ENCODE results near the gene EPHA4. TPM values are rescaled to one million over a fixed set of nuclear protein-coding genes. Genes with fewer than 3 reads are reported as not detected.

EPHA4 gene
- total and polyA plus RNA-seq, 2 donors (not counting 1 experiment from before 2014, with no cell fraction given), result 9.6 to 21.0 TPM

GRCh38 chr2:221601376-221601775, 29.3 kb upstream of the EPHA4 start:
- no peak overlapping the region for H3K9ac ChIP-seq (ENCODE audit: insufficient read depth, low read length)
- no peaks in the 10 kb centered on the region for H4K20me1 ChIP-seq (ENCODE audit: control insufficient read depth, extremely low read depth, insufficient read depth, low read length)
- no peaks in the 10 kb centered on the region for H3K4me1 ChIP-seq (ENCODE audit: control insufficient read depth, extremely low read depth, insufficient read depth, low read length)
- no peak overlapping the region for H2AFZ ChIP-seq (ENCODE audit: low read length)
- no peak overlapping the region for H3K4me2 ChIP-seq (ENCODE audit: extremely low read depth, insufficient read depth, low read length)
- H3K27me3 ChIP-seq (ENCODE audit: control insufficient read depth, insufficient read depth, low read length), result no peaks in the 10 kb centered on the region
- H3K27ac ChIP-seq (ENCODE audit: insufficient read depth, low read length), result no peak overlapping the region
- H3K4me3 ChIP-seq (replicated peaks in 1 of 4; ENCODE audit: control extremely low read depth in 1 of 4, insufficient read depth in 1 of 4, low read depth in 3 of 4, low read length in 4 of 4), result no peak overlapping the region
- no peaks in the 10 kb centered on the region for H3K9me3 ChIP-seq (ENCODE audit: control insufficient read depth, insufficient read depth, low read depth, low read length)
- TF ChIP-seq, protein P1, sequence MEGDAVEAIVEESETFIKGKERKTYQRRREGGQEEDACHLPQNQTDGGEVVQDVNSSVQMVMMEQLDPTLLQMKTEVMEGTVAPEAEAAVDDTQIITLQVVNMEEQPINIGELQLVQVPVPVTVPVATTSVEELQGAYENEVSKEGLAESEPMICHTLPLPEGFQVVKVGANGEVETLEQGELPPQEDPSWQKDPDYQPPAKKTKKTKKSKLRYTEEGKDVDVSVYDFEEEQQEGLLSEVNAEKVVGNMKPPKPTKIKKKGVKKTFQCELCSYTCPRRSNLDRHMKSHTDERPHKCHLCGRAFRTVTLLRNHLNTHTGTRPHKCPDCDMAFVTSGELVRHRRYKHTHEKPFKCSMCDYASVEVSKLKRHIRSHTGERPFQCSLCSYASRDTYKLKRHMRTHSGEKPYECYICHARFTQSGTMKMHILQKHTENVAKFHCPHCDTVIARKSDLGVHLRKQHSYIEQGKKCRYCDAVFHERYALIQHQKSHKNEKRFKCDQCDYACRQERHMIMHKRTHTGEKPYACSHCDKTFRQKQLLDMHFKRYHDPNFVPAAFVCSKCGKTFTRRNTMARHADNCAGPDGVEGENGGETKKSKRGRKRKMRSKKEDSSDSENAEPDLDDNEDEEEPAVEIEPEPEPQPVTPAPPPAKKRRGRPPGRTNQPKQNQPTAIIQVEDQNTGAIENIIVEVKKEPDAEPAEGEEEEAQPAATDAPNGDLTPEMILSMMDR (conservative IDR thresholded peaks at IDR 0.05 in 1 of 2, IDR thresholded peaks at IDR 0.05 in 1 of 2; ENCODE audit: low read depth in 1 of 2, low read length in 2 of 2), result no peak
- TF ChIP-seq EZH2 (IDR thresholded peaks at IDR 0.05; ENCODE audit: low read length, missing control alignments), result no peak
- DNase-seq (ENCODE audit: low read depth in 2 of 2), result no peak
- H3K36me3 ChIP-seq (ENCODE audit: control insufficient read depth, insufficient read depth, low read length), result no peaks in the 10 kb centered on the region
- no peaks in the 10 kb centered on the region for H3K79me2 ChIP-seq (ENCODE audit: control insufficient read depth, insufficient read depth, low read length)

- H3K27me3 ChIP-seq (ENCODE audit: control insufficient read depth, insufficient read depth, low read length), result no peaks in the 10 kb centered on the region
- no peak for DNase-seq (ENCODE audit: low read depth in 2 of 2)
- no peak for TF ChIP-seq EZH2 (IDR thresholded peaks at IDR 0.05; ENCODE audit: low read length, missing control alignments)
- TF ChIP-seq, protein P1 (conservative IDR thresholded peaks at IDR 0.05 in 1 of 2, IDR thresholded peaks at IDR 0.05 in 1 of 2; ENCODE audit: low read depth in 1 of 2, low read length in 2 of 2), result no peak
Observed at GRCh38 chr2:221600388-221600787, 28.3 kb upstream of the EPHA4 start.

DNA sequence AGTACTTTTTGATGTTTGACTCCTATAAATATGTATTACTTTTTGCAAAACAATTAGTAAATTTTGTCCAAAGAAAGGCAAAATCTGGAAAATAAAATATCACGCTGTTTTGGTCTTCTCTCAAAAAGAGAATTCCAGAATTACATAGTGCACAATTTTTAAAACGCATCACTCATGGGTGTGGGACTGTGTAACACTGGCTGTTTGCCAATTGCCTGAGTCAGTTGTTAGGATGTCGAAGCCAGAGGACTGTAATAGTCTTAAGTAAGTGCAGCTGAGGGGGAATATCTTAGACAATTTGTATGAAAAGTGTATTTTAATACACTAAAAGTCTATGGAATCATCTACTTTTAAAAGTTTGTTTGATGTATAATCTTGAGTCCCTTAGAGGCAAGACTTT, 24.1 kb upstream of the EPHA4 start:
- H3K9ac ChIP-seq (ENCODE audit: insufficient read depth, low read length), result no peak overlapping the region
- no peak for TF ChIP-seq EZH2 (IDR thresholded peaks at IDR 0.05; ENCODE audit: low read length, missing control alignments)
- TF ChIP-seq, protein P1 (conservative IDR thresholded peaks at IDR 0.05 in 1 of 2, IDR thresholded peaks at IDR 0.05 in 1 of 2; ENCODE audit: low read depth in 1 of 2, low read length in 2 of 2), result no peak
- no peaks in the 10 kb centered on the region for H3K9me3 ChIP-seq (ENCODE audit: control insufficient read depth, insufficient read depth, low read depth, low read length)
- no peak overlapping the region for H3K4me2 ChIP-seq (ENCODE audit: extremely low read depth, insufficient read depth, low read length)
- no peaks in the 10 kb centered on the region for H4K20me1 ChIP-seq (ENCODE audit: control insufficient read depth, extremely low read depth, insufficient read depth, low read length)
- H3K4me3 ChIP-seq (replicated peaks in 1 of 4; ENCODE audit: control extremely low read depth in 1 of 4, insufficient read depth in 1 of 4, low read depth in 3 of 4, low read length in 4 of 4), result no peak overlapping the region
- H3K79me2 ChIP-seq (ENCODE audit: control insufficient read depth, insufficient read depth, low read length), result no peaks in the 10 kb centered on the region
- no peaks in the 10 kb centered on the region for H3K36me3 ChIP-seq (ENCODE audit: control insufficient read depth, insufficient read depth, low read length)
- H3K27me3 ChIP-seq (ENCODE audit: control insufficient read depth, insufficient read depth, low read length), result no peaks in the 10 kb centered on the region
- H3K27ac ChIP-seq (ENCODE audit: insufficient read depth, low read length), result no peak overlapping the region
- peak; percentile 74 to 92 for DNase-seq (ENCODE audit: low read depth in 2 of 2)
- no peak overlapping the region for H2AFZ ChIP-seq (ENCODE audit: low read length)
- no peaks in the 10 kb centered on the region for H3K4me1 ChIP-seq (ENCODE audit: control insufficient read depth, extremely low read depth, insufficient read depth, low read length)

More at GRCh38 chr2:221600388-221600787, 28.3 kb upstream of the EPHA4 start:
- no peaks in the 10 kb centered on the region for H4K20me1 ChIP-seq (ENCODE audit: control insufficient read depth, extremely low read depth, insufficient read depth, low read length)
- no peak overlapping the region for H3K4me3 ChIP-seq (replicated peaks in 1 of 4; ENCODE audit: control extremely low read depth in 1 of 4, insufficient read depth in 1 of 4, low read depth in 3 of 4, low read length in 4 of 4)
- H3K36me3 ChIP-seq (ENCODE audit: control insufficient read depth, insufficient read depth, low read length), result no peaks in the 10 kb centered on the region
- H3K27ac ChIP-seq (ENCODE audit: insufficient read depth, low read length), result no peak overlapping the region
- no peak overlapping the region for H2AFZ ChIP-seq (ENCODE audit: low read length)
- H3K4me2 ChIP-seq (ENCODE audit: extremely low read depth, insufficient read depth, low read length), result no peak overlapping the region
- no peak overlapping the region for H3K9ac ChIP-seq (ENCODE audit: insufficient read depth, low read length)
- no peaks in the 10 kb centered on the region for H3K4me1 ChIP-seq (ENCODE audit: control insufficient read depth, extremely low read depth, insufficient read depth, low read length)
- H3K79me2 ChIP-seq (ENCODE audit: control insufficient read depth, insufficient read depth, low read length), result no peaks in the 10 kb centered on the region
- no peaks in the 10 kb centered on the region for H3K9me3 ChIP-seq (ENCODE audit: control insufficient read depth, insufficient read depth, low read depth, low read length)

Data from fibroblast of lung (primary cell).